ENCODE data around the gene SVEP1.

Gene SVEP1

DNA sequence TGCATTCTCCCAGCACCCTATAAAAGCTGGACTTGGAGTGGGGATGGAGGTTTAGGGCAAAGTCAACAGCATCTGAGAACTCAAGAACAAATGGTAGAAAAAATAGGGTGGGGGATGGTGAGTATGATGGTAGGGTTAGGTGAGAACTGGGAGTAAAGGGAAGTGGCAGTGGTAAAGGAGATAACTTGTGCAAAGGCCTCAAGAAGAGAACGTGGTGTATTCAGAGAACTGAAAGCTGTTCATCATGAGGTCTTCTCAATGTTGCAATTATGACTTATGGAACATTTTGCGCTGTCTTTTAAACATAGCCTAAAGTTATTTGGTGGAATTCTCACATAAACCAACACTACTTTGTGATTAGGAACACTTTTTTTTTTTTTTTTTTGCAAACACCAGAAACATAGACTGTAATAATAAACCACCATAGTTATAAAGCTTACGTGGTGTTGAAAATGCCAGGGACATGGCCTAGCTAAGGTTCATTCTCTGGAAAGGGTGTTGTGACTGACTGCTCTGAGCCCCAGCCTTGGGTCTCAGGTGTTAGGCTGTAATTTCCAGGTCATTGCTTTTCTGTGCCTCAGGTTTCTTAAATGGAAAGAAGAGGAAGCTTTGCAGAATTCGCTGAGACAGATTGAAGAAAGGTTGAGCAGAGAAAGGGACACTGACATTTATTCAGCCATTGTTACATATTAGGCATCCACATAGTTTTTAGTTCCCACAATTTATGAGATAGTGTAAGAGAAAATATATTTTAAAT lies 222.7 kb downstream of the SVEP1 start:
- no peak for FAIRE-seq

DNA sequence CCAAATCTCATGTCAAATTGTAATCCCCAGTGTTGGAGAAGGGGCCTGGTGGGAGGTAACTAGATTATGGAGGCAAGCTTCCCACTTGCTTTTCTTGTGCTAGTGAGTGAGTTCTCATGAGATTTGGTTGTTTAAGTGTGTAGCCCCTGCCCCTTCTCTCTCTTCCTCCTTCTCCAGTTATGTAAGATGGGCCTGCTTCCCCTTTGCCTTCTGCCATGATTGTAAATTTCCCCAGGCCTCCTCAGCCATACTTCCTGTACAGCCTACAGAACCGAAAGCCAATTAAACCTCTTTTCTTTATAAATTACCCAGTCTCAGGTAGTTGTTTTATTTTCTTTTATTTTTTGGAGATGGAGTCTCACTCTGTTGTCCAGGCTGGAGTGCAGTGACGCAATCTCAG lies 223.6 kb downstream of the SVEP1 start:
- FAIRE-seq = no peak

DNA sequence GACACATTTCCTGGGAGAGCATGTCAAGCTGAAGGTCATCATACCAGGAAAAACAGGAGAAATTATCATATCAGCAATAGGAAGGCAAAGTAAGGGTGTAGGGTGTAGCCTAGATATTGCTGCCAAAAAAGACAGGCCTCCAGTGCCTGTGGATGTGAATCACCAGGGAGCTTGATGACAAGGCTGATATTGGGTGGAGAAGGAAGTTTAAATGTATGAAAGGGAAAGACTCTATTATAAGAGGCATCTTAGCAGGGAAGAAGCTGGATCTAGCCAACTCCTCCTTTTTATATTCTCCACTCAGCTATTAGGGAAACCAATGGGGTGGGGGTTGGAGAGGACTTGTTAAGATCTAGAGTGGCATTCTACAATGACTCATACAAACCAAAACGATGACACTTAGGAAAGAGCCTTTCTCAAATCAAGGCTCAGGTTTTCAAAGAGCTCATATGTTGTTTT lies 228.5 kb downstream of the SVEP1 start:
- no peak for FAIRE-seq

DNA sequence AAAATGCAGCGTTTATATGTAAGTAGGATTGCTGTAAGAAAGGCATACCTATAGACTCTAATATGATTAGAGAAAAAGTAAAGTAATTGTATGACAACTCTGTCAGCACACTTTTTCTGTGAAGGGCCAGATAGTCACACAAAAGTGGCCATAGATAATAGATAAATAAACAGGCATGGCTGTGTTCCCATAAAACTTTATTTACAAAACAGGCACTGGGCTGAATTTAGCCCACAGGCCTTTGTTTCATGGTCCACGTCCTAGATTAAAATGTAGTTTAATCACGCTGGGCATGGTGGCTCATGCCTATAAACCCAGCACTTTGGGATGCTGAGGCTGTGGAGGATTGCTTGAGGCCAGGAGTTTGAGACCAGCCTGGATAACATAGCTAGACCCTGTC lies 233.2 kb downstream of the SVEP1 start:
- no peak for FAIRE-seq

DNA sequence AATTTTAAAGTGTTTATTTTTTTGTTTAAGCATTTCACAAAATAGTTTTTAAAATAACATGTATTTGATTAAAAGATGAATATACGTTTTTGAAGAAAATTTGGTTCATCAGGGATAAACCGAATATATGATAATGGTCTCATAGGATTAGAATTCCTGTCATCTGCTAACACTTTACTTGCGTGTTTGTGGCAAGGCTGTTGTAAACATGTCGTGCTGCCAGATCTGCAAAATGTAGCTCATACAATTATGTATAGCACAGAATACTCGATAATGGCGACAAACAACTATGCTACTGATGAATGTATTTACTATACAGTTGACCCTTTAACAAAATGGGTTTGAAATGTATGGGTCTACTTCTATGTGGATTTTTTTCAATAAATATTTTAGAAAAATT lies 234.7 kb downstream of the SVEP1 start:
- no peak for FAIRE-seq

DNA sequence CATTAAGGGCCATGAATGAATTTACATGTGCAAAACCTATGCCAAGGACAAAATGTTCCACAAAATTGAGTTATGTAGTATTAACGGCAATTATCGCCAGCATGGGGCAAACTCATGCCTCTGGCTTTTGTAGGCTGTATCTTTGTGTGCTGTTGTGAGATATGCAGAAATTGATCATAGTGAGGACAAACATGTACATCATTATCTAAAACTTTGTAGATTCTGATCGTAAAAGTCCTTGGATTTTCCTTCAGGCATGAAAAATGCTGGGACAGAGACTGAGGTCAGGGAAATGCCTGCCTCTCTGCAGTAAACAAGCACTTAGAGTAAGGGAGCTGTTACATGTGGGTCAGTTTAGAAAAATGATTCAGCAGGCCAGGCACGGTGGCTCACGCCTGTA lies 236.0 kb downstream of the SVEP1 start:
- FAIRE-seq = no peak

DNA sequence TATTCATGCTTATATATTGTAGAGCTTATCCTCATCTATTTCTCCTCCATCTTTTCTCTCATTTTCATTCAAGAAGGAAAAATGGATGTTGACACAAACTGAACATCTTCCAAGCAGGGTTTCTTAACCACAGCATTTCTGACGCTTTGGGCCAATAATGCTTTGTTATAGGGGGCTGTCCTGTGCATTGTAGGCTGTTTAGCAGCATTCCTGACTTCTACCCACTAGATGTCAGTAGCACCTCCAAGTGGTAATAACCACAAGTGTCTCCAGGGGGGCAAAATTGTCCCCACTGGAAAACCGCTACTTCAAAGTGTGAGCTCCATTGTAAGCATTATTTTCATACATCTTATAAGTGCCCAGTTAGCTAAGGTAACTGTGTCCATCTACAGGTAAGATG lies 239.2 kb downstream of the SVEP1 start:
- FAIRE-seq = no peak

DNA sequence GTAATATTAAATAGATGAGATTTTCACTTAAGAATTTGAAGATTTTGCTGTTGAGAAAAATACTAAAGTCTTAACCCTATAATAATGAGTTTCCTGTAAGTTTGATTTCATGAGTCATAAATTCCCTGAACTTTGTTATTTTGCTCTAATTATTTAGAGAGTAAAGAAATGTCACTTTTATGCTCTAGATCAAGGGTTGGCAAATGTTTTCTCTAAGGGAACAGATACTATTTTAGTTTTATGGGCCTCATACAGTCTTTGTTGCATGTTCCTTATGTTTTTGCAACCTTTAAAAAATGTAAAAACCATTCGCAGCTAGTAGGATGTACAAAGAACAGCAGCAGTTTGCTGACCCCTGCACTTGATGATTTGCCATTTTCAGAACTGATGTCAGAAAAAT lies 241.4 kb downstream of the SVEP1 start:
- FAIRE-seq = no peak

DNA sequence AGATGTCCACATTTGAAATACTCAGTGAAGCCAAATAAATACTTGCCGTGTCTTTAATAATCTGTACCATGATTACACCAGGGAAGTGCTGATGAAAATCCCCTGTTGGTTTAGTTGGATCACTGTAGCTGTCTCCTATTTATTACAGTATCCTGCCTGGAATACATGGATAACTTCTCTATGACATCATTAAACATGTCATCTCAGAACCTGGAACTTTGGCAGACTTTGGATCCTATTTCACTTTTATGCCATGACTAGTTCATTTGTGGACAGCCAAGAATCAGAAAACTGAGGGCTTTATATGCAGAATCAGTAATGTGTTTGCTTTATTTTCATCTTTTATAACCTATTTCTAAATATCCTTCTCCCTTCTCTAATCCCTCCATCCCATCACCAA lies 241.8 kb downstream of the SVEP1 start, which contains the start of gene TXNDC8:
Gene TXNDC8 (minus strand): TSS at position 137 of the 400 bp plus-strand sequence.
- no peak for FAIRE-seq

DNA sequence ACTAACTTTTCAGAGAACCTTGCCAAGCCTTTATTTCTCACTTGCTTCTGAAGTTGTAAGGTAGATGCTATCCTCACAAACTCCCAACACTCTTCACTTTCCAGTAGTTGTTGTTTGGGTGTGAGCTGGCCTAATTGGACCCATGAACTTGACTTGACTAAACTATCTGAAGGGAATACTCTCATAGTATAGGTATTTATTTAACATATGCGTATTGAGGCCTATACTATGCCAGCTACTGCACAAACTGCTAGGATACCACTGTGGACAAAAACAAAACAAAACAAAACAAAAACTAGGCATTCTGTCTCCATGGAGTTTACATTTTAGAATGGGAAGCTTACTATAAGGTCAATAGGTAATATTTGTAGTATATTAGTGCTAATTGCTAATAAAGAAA lies 243.2 kb downstream of the SVEP1 start:
- FAIRE-seq = no peak

DNA sequence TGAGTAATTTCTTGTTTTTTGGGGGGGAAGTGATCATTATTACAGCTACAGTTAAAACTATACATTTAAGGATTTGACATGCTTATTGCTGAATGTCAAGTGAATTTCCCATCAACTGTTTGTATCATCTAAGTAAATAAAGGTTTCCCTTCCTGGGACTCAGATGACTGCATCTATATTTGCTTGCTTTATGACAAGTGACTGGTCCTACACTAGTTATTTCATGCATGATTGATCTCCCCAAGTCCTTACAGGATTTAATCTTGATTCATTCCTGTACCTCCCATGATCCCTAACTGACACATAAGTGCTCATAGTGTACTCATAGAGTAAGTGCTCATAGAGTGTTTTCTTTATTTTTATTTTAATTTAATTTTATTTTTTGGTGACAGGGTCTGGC lies 244.7 kb downstream of the SVEP1 start:
- FAIRE-seq = no peak

DNA sequence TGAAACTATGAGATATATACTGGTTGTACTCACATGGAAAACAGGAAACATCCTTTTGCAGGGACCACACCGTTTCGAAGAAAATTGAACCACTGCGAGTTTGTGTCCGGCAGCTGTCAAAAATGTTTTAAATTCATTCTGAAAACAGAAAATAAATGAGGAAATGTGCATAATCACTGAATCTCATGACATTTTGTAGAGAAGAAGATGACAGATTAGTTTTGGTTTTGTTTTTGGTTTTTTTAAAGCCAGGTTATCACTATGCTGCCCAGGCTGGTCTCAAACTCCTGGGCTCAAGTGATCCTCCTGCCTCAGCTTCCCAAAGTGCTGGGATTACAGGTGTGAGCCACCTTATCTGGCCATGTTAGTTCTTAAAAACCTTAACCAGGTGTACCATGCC lies 245.4 kb downstream of the SVEP1 start:
- no peak for FAIRE-seq

DNA sequence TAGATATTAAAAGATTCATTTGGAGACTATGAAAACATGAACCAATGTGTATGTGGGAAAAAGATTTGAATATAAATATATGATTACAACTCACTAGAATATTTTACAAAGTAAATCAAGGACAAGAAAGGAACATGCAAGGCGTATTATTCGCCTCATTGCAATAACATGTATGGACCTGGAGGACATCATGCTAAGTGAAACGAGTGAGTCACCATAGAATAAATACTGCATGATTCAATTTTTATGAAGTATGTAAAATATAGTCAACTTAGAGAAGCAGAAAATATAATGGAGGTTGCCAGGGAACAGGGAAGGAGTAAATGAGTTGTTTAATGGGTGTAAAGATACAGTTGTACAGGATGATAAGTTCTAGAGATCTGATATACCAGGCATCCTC lies 246.8 kb downstream of the SVEP1 start:
- no peak for FAIRE-seq

DNA sequence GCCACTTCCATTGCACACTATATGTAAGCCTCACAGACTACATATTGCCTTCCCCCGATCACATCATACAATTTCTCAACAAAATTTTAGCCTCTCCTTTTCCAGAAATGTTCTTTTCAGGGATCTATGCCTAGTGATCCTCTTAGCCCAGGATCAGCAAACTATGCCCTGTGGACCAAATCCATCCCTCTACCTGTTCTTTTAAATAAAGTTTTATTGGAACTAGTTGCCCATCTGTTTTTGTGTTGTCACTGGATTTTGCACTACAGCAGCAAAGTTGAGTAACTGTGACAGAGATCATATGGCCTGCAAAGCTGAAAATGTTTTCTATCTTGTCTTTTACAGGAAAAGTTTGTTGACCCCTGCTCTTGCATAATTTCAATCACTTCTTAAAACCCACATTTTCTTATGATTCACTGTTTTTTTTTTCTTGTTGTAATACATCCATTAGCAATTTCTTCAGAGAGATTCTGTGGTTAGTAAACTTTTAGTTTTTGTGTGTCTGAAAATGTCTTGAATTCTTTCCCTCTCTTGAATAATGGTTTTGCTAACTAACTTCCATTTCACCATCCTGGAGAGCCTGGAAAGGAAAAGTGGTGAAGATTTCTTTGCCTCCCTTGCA lies 248.9 kb downstream of the SVEP1 start:
- FAIRE-seq = no peak

DNA sequence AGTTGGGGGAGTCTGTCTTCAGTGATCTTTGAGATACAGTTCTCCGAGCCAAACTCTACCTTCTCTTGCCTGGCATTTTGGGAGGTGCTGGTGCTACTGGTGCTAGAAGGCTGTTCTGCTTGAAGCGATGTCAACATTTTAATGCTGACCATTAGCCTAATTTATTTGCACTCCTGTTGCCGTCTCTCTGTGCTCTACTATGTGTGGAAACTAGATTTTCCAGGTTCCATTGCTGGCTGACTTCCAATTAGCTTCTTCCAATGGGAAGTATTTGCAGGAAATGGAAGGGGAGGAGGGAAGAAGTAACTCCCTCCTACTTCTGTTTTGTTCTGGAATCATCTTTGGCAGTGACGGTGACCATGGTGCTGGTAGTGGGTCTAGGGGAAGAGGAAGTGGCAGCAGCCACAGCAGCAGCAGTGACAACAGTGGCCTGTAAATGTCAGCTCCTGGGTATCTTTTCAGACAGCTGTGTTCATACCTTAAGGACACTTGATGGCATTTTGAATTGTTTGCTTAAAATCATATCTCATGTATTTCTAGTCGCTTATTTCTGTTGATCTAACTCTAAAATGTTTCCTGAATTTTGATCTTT lies 249.8 kb downstream of the SVEP1 start:
- no peak for FAIRE-seq

DNA sequence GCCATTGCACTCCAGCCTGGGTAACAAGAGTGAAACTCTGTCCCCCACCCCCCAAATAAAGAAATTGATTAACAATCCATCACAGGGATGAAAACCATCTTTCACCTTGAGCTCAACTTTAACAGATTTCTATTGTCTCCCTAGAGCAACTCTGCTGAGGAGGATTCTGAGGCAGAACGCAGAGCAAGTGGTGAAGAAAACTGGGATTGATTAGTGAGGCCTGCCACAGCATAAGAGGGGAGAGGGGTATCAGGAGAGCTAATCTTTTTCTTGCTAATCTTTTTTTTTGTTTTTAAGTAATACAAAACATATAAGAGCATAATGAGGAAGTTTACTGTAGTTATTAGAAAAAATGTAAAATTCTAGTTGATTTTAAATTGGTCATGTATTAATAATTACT lies 250.8 kb downstream of the SVEP1 start:
- no peak for FAIRE-seq

DNA sequence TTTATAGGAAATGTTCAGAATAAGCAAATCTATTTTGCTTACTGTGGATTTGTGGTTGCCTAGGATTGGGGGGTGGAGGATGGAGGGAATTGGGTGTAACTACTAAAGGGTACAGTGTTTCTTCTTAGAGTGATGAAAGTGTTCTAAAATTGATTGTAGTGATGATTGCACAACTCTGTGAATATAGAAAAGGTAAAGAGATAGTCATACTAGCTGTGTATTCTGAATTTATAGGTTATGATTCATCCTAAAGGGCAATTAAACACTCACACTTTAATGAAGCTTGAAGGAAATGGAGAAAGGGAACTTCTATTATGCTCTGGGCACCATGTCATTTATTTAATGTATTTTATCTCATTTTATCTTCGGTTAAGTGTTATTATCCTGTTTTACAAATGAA lies 251.8 kb downstream of the SVEP1 start:
- FAIRE-seq = no peak

DNA sequence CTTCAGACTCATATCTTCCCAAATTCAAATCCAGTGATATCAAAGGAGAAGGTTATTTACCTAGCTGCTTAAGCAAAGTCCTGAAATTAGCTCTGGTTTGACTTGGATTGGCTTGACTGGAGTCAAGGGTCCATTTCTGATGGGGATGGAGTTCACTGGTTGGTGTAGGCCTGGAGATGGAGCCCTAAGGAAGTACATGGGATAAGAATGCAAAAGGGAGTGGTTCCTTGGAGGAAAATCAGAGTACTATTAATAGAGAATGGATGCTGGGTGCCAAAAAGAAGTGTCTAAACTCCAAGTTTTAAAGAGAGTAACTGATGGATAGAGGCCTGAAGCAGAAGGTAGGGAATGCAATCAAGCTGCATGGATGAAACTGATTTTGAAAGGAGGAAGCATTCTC lies 255.7 kb downstream of the SVEP1 start:
- FAIRE-seq = no peak

DNA sequence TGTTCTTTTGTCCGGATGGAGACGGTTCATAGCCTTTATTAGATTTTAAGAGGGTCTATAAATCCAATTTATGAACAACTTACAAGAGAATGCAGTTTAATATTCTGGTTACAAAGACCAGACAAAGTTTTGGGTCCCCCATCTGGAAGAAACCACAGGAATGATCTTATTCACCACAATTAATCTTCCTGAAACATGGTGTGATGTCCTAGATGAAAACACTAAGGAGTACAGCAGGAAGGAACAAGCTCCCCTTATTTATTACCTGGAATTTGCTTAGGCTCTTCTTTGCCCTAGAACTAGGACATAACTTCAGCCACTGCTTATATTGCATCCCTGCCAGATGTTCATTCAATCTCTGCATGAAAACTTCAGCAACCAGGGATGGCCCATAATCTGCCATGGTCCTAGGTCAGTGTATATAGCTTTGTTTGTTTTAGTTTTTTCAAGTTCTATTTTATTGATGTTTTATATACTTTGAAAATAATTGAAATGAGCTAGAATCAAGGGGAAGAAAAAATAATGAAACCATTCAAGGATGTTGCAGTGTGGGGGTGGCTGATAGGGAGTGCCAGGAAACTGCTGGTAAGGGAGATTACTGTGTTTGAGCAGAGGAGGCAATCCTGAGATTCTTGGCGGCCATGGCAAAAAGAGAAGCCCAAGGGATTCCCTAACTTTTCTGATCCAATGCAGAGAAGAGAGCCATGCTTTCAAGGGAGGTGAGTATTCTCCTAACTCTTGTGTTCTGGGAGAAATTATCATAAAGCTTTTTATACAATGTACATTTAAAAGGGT lies 258.7 kb downstream of the SVEP1 start:
- FAIRE-seq = no peak

DNA sequence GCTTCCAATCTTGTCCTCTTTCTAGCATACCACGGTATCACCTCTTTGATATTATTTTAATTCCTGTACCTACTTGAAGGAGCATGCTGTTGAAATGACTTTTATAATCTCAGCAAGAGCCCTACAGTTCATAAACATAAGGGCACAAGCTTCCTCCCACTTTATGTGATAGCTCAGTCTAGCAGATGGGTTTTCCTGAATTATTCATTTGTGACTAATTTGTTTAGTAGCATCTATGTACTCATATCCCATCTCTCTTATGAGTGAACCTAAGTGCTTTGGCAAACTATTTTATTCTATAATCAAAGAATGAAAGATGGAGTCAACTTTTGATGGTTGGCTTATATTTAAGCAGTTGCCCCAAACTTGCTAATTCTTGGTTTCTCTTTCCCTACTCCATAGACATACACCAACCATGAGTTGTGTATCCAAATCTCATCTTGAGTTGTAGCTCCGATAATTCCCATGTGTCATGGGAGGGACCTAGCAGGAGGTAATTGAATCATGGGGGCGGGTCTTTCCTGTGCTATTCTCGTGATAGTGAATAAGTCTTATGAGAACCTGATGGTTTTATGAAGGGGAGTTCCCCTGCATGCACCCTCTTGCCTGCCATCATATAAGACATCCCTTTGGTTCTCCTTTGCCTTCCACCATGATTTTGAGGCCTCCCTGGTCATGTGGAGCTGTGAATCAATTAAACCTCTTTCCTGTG lies 259.6 kb downstream of the SVEP1 start:
- no peak for FAIRE-seq

DNA sequence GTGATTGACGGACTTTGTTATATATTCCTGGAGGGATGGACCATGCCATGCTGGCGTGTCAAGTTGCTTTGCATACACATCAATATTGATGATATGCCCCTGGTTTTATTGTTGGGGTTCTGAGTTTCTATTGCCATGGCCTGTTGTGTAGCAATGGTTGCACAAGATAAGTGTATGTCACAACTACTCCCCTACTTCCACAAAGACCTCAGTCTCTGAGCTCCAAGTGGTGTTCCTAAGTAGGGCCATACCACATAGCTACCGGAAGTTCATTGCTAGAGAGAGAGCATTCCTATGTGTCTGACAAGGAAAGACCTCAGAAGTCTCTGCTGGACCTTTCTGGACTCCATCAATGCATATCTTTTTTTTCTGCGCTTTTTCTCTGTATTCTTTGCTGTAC lies 261.6 kb downstream of the SVEP1 start:
- no peak for FAIRE-seq

DNA sequence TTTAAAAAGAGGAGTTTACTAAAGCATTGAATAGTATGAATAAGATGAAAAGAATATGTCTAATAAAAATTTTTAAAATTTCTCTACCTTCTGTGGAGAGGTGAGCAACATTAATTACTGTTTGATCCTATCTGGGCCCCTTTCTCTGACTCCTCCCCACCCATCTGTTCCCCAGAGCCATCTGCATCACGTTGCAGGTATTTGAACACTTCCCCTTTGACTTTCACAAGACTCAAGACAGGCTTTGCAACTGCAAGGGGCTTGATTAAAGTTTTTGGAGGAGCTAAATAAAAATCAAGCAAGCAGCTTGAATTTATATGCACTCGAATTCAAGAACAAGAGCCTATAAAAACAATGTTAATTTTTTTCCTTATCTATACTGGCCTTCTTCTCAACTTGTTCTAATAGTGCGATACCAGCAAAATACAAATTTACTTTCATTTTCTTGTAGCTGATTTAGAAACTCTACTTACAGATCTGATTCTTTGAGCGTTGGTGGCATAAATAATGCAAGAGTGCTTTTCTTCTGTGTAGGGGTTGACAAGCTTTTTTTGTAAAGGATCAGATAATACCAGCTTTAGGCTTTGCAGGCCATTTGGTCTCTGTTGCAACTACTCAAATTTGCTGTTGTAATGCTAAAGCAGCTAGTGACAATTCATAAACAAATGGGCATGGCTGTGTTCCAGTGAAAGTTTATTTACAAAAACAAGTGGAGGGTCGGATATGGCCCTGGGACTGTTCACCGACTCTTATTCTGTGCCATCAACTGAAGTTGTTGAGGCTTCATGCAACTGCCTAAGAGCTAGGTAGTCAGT lies 263.1 kb downstream of the SVEP1 start:
- no peak for FAIRE-seq
